Germinal center (tissue), 1 donor: Measurements from ENCODE around the gene MS4A6E.
A peak's percentile ranks its signal among the peaks of the same experiment; 100 is the strongest.
"Not testable (repeated sequence)": the region's sequence is repeated elsewhere in the genome, so short reads cannot be mapped to it uniquely, and the experiment has no call there.

Experiments used
- DNase-seq: peaks from one replicate; pipeline ENCODE4 v3.0.0; 2012; ENCODE audit warnings: mixed read lengths, low spot score

The MS4A6E gene

GRCh38 chr11:60326955-60327354 is at the start of gene MS4A6E:
TSS of gene MS4A6E (plus strand) at chr11:60327255. CDS start at chr11:60334896, 7,641 bp downstream.
- DNase-seq: no peak

- DNase-seq: peak; percentile 32
These were observed 46.6 kb upstream of the MS4A6E start, which contains the start of gene MS4A4A for GRCh38 chr11:60280412-60280811. TSS of gene MS4A4A (plus strand) at chr11:60280666. CDS start at chr11:60280676, 10 bp downstream.

- no peak for DNase-seq
These were observed 45.6 kb upstream of the MS4A6E start for GRCh38 chr11:60281485-60281884.

DNA sequence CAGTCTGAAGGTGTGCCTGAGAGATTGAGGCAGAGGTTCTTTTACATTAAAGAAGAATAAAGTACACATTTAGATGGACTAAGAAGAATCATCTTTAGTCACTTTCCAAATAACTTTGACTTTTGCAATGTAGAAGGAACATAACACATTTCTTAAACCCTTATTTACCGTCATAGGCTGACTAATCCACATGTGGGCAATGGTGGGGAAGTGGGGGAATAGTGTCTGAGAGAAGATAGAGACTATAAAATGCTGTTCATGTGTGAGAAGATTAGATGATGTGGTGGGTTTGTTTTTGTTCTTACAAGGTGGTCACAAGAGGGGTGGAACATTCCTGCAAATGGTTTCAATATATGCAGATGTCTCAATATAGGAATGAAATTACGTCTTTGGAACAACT is 44.8 kb upstream of the MS4A6E start:
- no peak for DNase-seq

- not testable (repeated sequence) for DNase-seq
These were observed 41.5 kb upstream of the MS4A6E start for GRCh38 chr11:60285411-60286126.

DNA sequence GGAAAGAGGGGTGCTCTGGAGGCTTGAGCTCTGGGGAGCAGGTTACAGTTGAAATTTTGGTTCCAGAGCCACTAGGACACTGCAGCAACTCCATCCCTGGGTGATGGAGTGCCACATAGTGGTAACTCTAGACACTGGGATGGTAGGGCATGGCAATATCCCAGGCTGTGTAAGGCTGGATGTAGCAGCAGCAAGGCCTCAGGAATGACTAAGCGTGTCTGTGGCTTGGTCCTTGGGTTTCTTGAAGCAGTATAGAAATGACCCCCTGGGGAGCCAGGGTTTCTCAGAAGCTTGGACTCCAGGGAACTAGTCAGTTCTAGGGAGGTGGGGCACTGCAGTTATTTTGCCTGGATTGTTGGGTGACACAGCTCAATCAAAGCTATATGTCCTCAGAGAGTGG is 38.5 kb upstream of the MS4A6E start:
- DNase-seq: no peak

- DNase-seq: no peak
These were observed 34.9 kb upstream of the MS4A6E start for GRCh38 chr11:60292145-60292544.

- DNase-seq: no peak
These were observed 25.9 kb upstream of the MS4A6E start for GRCh38 chr11:60301178-60301577.

- DNase-seq: not testable (repeated sequence)
These were observed 25.2 kb upstream of the MS4A6E start for GRCh38 chr11:60301884-60302283.

DNA sequence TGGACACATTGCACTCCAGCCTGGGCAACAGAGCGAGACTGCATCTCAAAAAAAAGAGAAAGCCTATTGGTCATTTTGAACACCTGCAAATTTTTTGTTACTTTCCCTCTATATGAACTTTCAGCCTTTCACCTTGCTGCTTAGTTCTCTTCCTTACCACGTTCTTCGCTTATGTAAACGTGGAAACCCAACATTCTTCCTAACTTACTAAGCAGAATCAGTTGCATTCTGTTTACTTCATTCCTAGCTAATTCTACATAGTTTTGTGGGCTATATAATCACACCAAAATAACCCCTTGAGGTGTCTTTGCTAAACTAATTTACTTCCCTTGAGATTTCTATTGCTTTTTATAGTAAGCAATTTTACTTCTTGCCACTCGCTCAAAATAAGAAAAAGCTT is 23.4 kb upstream of the MS4A6E start:
- DNase-seq: no peak

- no peak for DNase-seq
These were observed 21.0 kb upstream of the MS4A6E start for GRCh38 chr11:60305906-60306619.

GRCh38 chr11:60307507-60308195 is 19.4 kb upstream of the MS4A6E start:
- no peak for DNase-seq

DNA sequence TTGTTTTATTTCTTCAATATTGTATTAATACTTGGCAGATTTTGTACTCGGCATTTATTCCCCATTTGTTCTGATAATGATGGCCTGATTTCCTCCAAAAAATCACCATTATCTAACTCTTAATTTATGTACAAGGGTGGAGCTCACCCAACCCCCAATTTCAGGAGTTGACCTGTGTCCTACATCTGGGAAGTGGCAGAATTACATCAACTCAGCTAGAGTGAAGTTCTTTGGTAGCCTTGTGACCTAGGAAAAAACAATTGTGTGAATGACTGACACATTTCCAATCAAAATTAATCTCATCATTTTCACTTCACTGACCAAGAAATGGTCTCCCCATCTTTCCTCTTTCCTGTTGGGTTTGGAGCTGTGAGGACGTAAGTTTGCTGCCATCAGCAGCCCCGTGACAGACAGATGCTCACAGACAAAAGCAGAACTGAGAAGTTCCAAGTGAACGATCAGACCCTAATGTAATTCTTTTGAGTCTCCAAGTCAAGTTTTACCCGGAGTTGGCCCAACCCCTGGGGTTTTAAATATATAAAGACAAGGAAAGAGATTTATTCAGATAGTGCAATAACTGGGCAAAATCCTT is 16.6 kb upstream of the MS4A6E start:
- DNase-seq: peak; percentile 61

GRCh38 chr11:60314635-60315321 is 12.3 kb upstream of the MS4A6E start:
- DNase-seq: no peak

GRCh38 chr11:60315871-60316270 is 11.2 kb upstream of the MS4A6E start:
- no peak for DNase-seq

GRCh38 chr11:60316317-60316716 is 10.7 kb upstream of the MS4A6E start:
- no peak for DNase-seq

DNA sequence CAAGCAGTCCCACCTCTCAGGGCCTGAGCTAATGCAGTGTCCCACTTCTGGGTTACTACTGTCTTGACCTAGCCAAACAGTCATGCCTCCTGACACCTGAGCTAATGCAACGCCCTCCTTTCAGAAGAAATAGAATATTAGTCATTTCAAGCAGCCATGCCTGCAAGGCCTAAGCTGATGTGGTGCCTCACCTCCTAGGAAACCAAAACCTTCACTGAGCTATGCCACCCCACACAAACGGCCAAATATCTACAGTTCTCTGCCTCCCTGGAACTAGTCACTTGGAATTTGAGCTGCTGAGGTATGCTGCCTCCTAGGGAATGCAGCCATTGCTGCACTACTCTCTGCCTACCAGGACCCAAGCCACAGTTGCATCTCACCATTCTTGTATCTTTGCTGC is 8.3 kb upstream of the MS4A6E start:
- no peak for DNase-seq

DNA sequence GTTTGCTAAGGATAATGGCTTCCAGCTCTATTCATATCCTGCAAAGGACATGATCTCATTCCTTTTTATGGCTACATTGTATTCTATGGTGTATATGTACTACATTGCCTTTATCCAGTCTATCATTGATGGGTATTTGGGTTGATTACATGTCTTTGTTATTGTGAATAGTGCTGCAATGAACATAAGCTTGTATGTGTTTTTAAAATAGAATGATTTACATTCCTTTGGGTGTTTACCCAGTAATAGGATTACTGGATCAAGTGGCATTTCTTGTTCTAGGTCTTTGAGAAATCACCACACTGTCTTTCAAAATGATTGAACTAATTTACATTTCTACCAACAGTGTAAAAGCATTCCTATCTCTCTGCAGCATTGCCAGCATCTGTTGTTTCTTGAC is 6.0 kb upstream of the MS4A6E start:
- DNase-seq: no peak

DNA sequence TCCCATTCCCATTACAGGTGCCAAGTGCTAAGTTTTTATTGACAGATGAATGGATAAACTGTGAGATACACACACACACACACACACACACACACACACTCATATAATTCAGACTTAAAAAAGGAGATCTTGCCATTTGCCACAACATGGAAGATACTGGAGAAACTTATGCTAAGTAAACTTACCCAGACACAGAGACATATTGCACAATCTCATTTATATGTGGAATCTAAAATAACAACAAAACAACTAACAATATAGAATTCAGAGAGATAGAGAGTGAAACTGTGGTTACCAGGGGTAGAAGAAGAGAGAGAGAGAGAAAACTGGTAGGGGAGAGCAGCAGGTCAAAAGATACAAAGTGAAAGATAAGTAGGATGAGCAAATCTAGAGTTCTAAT is 1.4 kb downstream of the MS4A6E start:
- no peak for DNase-seq

GRCh38 chr11:60332846-60333245 is 5.8 kb downstream of the MS4A6E start:
- no peak for DNase-seq

- peak; percentile 76 for DNase-seq
These were observed 7.1 kb downstream of the MS4A6E start for GRCh38 chr11:60334005-60334620.
